Right lobe of liver (tissue), 6 donors: Measurements from ENCODE around the gene DOC2A. TPM values are rescaled to one million over a fixed set of nuclear protein-coding genes. Genes with fewer than 3 reads are reported as not detected.

ENCODE experiments used
- ATAC-seq, 4 donors: fragments of 200-7000 bp; cut with Tn5 transposase; one replicate each; pipeline ENCODE4 v1.9.1; 2020; ENCODE audit warnings: mild to moderate bottlenecking in 4 of 4, moderate library complexity in 4 of 4
- DNase-seq, 3 donors: peaks; one replicate each; pipeline ENCODE4 v3.0.0-alpha.2; 2020
- H3K27ac ChIP-seq, 3 donors: fragments of 200-600 bp; one replicate each; pipeline ENCODE4 v1.8.0; 2022
- H3K27me3 ChIP-seq, 2 donors: fragments of 200-600 bp; one replicate each; pipeline ENCODE4 v1.8.0; 2022
- H3K36me3 ChIP-seq, 4 donors: fragments of 200-600 bp; sonication (generic) in 1 of 4; one replicate each; pipeline versions ENCODE4 v1.5.1 to v1.8.0; 2017 to 2022; ENCODE audit warnings: control low read depth in 1 of 4
- H3K4me1 ChIP-seq, 4 donors: fragments of 200-600 bp; sonication (generic) in 1 of 4; one replicate each; pipeline versions ENCODE4 v1.5.1 to v1.8.0; 2017 to 2022; ENCODE audit warnings: control low read depth in 1 of 4
- H3K4me3 ChIP-seq, 3 donors: fragments of 200-600 bp; one replicate each; pipeline ENCODE4 v1.8.0; 2022
- H3K9me3 ChIP-seq, 4 donors: fragments of 200-600 bp; sonication (generic) in 1 of 4; one replicate each; pipeline versions ENCODE4 v1.5.1 to v1.8.0; 2017 to 2022; ENCODE audit warnings: control low read depth in 1 of 4
- CTCF ChIP-seq, 4 donors: fragments of 200-600 bp in 3 of 4; fragments of 450-650 bp in 1 of 4; IDR thresholded peaks; one replicate each; pipeline versions ENCODE4 v1.5.1 to v1.8.0; 2016 to 2022; ENCODE audit warnings: antibody characterized with exemption in 4 of 4, mild to moderate bottlenecking in 2 of 4
- POLR2A ChIP-seq: fragments of 450-650 bp; IDR thresholded peaks from one replicate; pipeline ENCODE4 v1.6.1; 2017; ENCODE audit warnings: antibody characterized with exemption, mild to moderate bottlenecking
- WGBS: methylation state at CpG from one replicate; pipeline ENCODE4 v1.1.6; 2018; ENCODE audit warnings: low coverage, low lambda C conversion rate; ENCODE audit not compliant: insufficient coverage; ENCODE audit errors: missing lambda C conversion rate; 5-methylcytosine and 5-hydroxymethylcytosine counted together
- intact Hi-C, 2 donors: fragments of 100-400 bp; cut with DNase I; formaldehyde crosslinking; loops; one replicate each; pipeline versions ENCODE4 v1.11.2 to v1.14.1; 2022
- total RNA-seq, 6 experiments: library from RNA; depleted of rRNA in 2 of 6; stranded (reverse); fragments of >200 nt in 2 of 6; fragmentation: NEBNext Ultra II Directional in 3 of 6; extraction: Animal tissue kit (Norgen Biotek cat#: 25700) in 3 of 6; gene quantifications; one replicate each; pipeline versions ENCODE4 v1.1.0 to v1.2.4, GENCODE V29; 2016 to 2023
- donor health status: DM: no; HTN: yes; CAD: no.
- donor health status: DM: no; HTN: no; CAD: no.
- donor health status: DM: no; HTN: no; CAD: no.
- donor health status: DM: no; HTN: yes; CAD: no.
- donor health status: DM: no; HTN: yes; CAD: no.

Gene DOC2A
- total RNA-seq, 6 experiments from 2014 or later, result 0.16 to 0.66 (median 0.33) TPM; not detected in 3

GRCh38 chr16:30004424-30004776 lies 6.4 kb downstream of the DOC2A start:
- no peak for ATAC-seq
- Histone ChIP-seq H3K27ac (no peak overlapping the region), H3K27me3 (no peaks in the 10 kb centered on the region), H3K36me3 (no peaks in the 10 kb centered on the region), H3K4me3 (no peak overlapping the region), H3K9me3 (no peaks in the 10 kb centered on the region), H3K4me1 (no peaks in the 10 kb centered on the region)
- no peak for DNase-seq
- TF ChIP-seq POLR2A, result no peak
- no peak for TF ChIP-seq CTCF (IDR thresholded peaks at IDR 0.05)
- no CpG with 5 or more reads among the region's 19 CpGs for WGBS
- intact Hi-C loops, result no loop called here

DNA sequence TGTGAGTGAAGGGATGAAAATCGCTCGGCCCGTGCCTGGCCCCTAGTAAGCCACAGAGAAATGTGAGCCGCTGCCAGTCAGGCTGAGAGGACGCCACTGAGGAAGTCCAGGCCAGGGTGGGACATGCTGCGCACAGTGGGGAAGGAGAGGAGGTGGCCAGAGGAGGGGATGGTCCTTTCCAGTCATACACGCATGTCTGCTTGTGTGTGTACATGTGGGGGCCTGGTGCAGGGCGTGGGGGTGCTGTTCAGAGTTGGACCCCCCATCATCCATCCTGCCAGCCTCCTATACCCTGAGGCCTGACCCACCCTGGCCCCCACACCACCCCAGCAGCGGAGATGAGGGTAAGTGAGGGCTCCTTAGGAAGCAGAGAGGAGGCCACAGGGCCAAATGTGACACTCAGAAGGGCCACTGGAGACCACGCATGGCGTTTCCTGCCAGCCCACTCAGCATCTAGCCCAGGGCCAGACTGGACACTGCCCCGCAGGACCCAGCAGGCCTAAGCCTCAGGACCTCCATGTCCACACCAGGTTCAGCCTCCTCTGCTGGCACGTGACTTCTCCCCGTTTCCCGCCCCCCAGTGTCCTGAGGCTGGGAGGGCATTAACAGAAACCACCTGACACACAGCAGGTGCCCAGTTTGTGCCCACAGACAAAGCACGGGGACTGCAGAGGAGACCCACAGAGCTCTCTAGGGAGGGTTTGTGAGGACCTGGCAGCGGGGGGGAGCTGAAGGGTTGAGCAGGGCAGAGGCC lies 7.0 kb downstream of the DOC2A start:
- WGBS, result 81% methylated on average over 5 of the region's 17 CpGs
- Histone ChIP-seq H3K4me1 (no peaks in the 10 kb centered on the region), H3K9me3 (no peaks in the 10 kb centered on the region), H3K27ac (no peak overlapping the region), H3K36me3 (no peaks in the 10 kb centered on the region), H3K27me3 (no peaks in the 10 kb centered on the region), H3K4me3 (no peak overlapping the region)
- intact Hi-C loops, result no loop called here
- DNase-seq (no peak), ATAC-seq (no peak)
- TF ChIP-seq CTCF (IDR thresholded peaks at IDR 0.05) (no peak), POLR2A (no peak)

DNA sequence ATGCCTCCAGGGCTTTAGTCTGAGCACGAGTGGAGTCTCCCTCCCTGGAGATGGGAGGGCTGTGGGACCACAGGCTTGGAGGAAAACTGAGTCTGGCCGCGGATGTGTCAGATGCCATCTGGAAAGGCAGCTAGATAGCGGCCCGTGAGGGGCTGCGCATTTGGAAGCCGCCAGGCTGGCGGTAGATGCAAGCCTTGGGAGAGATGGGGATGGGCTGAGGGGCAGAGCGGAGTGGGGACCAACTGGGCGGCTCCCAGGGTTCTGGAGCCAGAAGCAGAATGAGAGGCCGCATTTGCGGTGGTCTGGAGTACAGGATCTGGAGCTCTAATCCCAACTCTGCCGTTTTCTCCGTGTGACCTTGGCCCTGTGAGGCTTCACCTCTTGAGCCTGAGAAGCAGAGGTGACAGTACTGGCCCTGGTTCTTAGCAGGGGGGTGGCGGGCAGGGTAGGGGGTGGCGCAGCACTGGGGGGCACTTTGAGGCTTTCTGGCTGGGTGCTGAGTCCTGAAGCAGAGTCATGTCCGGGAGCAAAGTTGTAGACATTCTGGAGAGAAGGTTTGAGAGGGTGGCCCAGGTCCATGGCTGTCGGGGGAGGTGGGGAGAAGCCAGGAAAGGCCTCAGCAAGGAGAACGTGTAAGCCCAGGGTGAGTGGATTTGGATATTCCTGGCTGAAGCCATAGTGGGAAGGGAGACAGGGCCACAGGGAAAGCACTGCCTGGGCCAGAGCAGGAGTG lies 8.0 kb downstream of the DOC2A start:
- Histone ChIP-seq H3K36me3 (peaks cover 0 to 3% (median 0%) of the 10 kb centered on the region in 4 donors), H3K27ac (no peak overlapping the region), H3K27me3 (no peaks in the 10 kb centered on the region), H3K4me3 (no peak overlapping the region), H3K4me1 (no peaks in the 10 kb centered on the region), H3K9me3 (no peaks in the 10 kb centered on the region)
- WGBS, result 82% methylated on average over 12 of the region's 19 CpGs
- intact Hi-C loops, result no loop called here
- no peak for DNase-seq
- TF ChIP-seq POLR2A (no peak), CTCF (IDR thresholded peaks at IDR 0.05) (no peak)
- ATAC-seq, result no peak

DNA sequence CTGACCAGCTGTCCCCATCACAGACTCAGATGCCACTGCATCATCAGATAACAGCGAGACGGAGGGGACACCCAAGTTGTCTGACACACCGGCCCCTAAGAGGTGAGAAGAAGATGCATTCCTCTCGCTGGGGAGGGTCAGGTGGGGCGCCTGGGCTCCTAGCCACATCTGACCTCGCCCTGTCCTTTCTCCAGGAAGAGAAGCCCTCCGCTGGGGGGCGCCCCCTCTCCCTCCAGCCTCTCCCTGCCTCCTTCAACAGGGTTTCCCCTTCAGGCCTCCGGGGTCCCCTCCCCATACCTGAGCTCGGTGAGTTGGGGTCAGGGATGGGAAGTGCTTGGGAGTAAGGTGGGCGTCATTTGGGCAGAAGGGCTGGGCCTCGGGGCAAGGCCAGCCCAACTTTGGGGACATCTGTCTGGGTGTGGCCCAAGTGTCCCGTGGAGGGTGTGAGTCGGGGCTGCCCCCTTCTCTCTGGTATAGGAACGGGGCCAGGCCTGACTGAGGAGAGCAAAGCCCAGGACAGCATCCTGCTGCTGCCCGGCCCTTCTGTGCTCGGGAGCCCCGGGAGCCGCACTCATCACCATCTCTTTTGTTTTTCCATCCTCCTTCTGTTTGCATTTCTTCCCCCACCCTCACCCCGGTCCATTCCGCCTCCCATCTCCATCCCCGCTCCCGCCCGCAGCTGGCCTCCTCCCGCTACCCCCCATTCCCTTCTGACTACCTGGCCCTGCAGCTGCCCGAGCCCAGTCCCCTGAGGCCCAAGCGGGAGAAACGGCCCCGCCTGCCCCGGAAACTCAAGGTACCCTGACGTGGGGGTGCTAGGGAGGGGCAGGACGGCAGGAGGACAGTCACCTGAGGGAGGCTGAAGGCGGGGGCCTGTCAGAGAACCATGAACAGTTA lies 9.8 kb downstream of the DOC2A start:
- H3K9me3 ChIP-seq, result no peaks in the 10 kb centered on the region
- peaks cover 0 to 3% (median 0%) of the 10 kb centered on the region in 4 donors for H3K36me3 ChIP-seq
- whole genome bisulfite sequencing, result 78% methylated on average over 15 of the region's 33 CpGs
- ATAC-seq (no peak), DNase-seq (no peak)
- TF ChIP-seq CTCF (IDR thresholded peaks at IDR 0.05) (no peak), POLR2A (no peak)
- no peak overlapping the region for H3K27ac ChIP-seq
- H3K27me3 ChIP-seq, result no peaks in the 10 kb centered on the region
- intact Hi-C loops, result no loop called here
- no peak overlapping the region for H3K4me3 ChIP-seq
- peaks cover 0 to 6% (median 3%) of the 10 kb centered on the region in 4 donors for H3K4me1 ChIP-seq
